WERI-Rb-1 (cell line): ENCODE measurements around the gene C5.

Experiments
- DNase-seq: peaks from one replicate; pipeline ENCODE4 v3.0.0-alpha.2; 2020
- H3K27ac ChIP-seq: fragments of 250-450 bp; sonication (Bioruptor Pico); 2 replicates; pipeline ENCODE4 v1.5.1; 2020; ENCODE audit warnings: mild to moderate bottlenecking, moderate library complexity
- H3K27me3 ChIP-seq: fragments of 250-450 bp; sonication (Bioruptor Pico); 2 replicates; pipeline ENCODE4 v1.5.1; 2021; ENCODE audit warnings: mild to moderate bottlenecking, low read depth, moderate library complexity; ENCODE audit not compliant: insufficient read depth, severe bottlenecking
- H3K36me3 ChIP-seq: fragments of 250-450 bp; sonication (Bioruptor Pico); 2 replicates; pipeline ENCODE4 v1.5.1; 2020; ENCODE audit warnings: mild to moderate bottlenecking, moderate library complexity
- H3K4me3 ChIP-seq: 2 replicates; pipeline ENCODE4 v1.5.1; 2011; ENCODE audit warnings: low read depth, mild to moderate bottlenecking, control low read depth, low read length
- H3K9me3 ChIP-seq: fragments of 250-450 bp; sonication (Bioruptor Pico); 2 replicates; pipeline ENCODE4 v1.5.1; 2021; ENCODE audit warnings: mild to moderate bottlenecking, moderate library complexity; ENCODE audit not compliant: severe bottlenecking
- CTCF ChIP-seq: IDR thresholded peaks from 2 replicates; pipeline ENCODE4 v1.5.1; 2011; ENCODE audit warnings: low read depth, mild to moderate bottlenecking, control low read depth, inconsistent platforms, low read length

The C5 gene

DNA sequence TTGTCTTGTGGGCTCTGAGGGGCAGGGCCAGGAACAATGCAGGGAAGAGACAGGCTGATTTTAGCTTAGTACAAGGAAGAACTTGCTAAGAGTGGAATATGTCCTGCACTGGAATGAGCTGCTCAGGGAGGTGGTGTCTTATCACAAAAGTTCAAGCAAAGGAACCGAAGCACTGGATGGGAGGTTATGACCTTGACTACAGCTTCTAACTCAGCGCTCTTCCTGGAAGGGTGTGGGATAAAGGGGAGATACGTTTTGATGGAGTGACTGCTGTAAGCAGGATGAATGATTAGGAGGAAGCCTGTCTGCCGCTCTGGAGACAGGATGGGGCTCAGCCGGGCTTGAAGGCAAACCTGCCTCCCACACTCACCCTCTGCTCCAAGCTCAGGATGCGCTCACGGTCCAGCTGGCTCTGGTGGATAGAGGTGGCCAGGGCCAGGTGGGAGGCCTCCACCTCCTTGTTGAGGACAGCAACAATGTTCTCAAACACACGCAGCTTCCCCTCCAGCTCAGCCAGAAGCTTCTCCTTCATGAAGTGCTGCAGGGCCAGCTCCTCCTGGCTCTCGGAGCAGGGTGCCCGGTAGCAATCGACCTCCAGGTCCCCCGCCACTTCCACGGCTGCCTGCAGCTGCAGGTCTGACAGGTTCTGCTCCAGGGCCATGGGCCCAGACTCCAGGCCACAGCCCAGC, 137.0 kb downstream of the C5 start:
- no peak for TF ChIP-seq CTCF
- H3K27me3 ChIP-seq = no peaks in the 10 kb centered on the region
- H3K27ac ChIP-seq = no peak overlapping the region
- H3K9me3 ChIP-seq = no peaks in the 10 kb centered on the region
- DNase-seq = peak; percentile 48
- H3K36me3 ChIP-seq = no peaks in the 10 kb centered on the region
- H3K4me3 ChIP-seq = no peak overlapping the region

DNA sequence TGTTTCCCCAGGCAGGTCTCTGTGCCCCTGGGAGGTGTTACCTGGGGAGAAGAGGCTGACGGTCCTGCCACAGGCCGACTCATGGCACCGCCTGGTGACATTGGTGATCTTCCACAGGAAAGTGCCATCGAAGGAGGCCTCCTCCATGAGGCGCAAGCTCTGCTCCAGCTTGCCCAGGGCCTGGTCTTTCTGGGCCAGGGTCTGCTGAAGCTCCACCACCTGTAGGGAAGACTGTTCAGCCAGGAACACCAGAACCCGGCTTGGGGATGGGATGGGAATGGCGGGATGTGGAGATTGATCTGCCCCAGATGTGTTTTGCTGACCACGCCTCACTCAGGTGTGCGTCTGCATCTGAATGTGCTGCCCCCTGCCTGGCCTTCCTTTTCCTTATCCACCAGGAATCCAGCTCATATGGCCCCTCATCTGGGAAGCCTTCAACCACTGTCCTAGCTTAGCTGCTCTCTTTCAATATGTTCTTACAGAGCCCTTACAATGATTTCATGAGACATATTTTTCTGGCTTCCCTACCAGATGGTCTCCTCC, 138.7 kb downstream of the C5 start:
- H3K27ac ChIP-seq = no peak overlapping the region
- no peaks in the 10 kb centered on the region for H3K9me3 ChIP-seq
- H3K36me3 ChIP-seq = no peaks in the 10 kb centered on the region
- DNase-seq = no peak
- H3K4me3 ChIP-seq = no peak overlapping the region
- no peak for TF ChIP-seq CTCF
- H3K27me3 ChIP-seq = no peaks in the 10 kb centered on the region

GRCh38 chr9:120910643-120911042, 139.4 kb downstream of the C5 start:
- H3K4me3 ChIP-seq = no peak overlapping the region
- TF ChIP-seq CTCF = no peak
- H3K9me3 ChIP-seq = no peaks in the 10 kb centered on the region
- H3K27ac ChIP-seq = no peak overlapping the region
- no peaks in the 10 kb centered on the region for H3K36me3 ChIP-seq
- DNase-seq = no peak
- no peaks in the 10 kb centered on the region for H3K27me3 ChIP-seq

DNA sequence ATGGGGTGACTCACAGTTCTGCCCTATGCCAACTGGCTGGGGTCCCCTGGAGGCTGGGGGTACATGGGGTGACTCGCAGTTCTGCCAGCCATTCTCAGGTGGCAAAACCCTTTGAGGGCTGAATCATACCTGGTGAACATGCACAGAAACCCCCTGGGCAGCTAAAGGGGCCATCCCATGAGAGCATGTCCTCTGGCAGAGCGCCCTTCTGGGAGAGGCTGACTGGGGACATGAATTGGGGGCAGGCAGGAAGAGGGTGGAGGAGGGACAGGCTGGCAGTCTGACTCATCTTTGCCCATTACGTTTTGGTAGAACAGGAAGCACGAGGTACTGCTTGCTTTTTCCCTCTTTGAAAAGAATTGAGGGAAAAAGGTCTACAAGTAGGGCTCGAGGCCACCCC, 140.2 kb downstream of the C5 start:
- DNase-seq = no peak
- TF ChIP-seq CTCF = no peak
- Histone ChIP-seq H3K27ac (no peak overlapping the region), H3K36me3 (no peaks in the 10 kb centered on the region), H3K27me3 (no peaks in the 10 kb centered on the region), H3K9me3 (no peaks in the 10 kb centered on the region), H3K4me3 (no peak overlapping the region)

DNA sequence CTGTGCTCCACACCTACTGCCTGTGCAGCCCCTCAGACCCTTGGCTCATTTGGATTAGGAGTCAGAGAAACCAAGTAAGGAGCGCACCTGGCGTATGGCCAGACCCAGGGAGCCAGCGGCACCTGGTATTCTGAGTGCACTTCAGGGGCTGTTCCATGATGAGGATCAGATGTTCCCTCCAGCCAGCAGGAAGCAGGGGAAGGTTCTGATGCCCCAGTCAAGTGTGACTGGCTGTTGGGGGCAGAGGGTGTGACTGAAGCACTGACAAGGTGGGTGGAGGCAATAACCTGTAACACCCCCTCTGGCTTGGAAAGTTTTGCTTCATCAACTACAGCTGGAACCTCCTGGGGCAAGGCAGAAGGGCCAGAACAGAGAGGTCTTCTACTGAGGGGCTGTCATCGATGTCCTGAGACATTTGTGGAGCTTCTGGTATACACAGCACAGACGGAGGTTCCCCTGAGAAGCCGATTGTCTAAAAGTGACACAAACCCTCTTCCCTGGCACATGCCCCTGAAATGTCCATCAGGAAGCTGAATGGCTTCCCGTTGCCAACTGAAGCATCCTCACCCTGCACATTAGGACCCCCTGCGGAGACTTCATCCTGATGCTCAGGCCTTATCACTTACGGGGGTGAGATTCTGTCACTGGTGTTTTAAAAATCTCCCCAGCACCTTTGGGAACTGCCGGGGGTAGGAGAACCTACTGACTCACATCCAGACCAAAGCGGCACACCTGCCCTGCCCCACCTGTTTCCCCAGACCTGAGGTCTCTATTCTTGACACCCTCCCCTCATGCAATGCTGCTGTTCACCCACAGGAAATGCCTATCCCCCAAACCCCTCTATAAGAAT, 144.5 kb downstream of the C5 start:
- H3K9me3 ChIP-seq = no peaks in the 10 kb centered on the region
- no peaks in the 10 kb centered on the region for H3K27me3 ChIP-seq
- H3K27ac ChIP-seq = no peak overlapping the region
- no peaks in the 10 kb centered on the region for H3K36me3 ChIP-seq
- no peak overlapping the region for H3K4me3 ChIP-seq
- no peak for DNase-seq
- TF ChIP-seq CTCF = no peak
